GM18870 (cell line): ENCODE results near the gene PADI1.
"Not testable (repeated sequence)": the region's sequence is repeated elsewhere in the genome, so short reads cannot be mapped to it uniquely, and the experiment has no call there.

Experiments used
- ATAC-seq: cut with Tn5 transposase; IDR thresholded peaks from one replicate; pipeline ENCODE4 v1.9.1; 2021; ENCODE audit warnings: moderate library complexity; ENCODE audit not compliant: unreplicated experiment

Gene PADI1

GRCh38 chr1:17239420-17239819, 34.5 kb downstream of the PADI1 start:
- ATAC-seq: no peak

DNA sequence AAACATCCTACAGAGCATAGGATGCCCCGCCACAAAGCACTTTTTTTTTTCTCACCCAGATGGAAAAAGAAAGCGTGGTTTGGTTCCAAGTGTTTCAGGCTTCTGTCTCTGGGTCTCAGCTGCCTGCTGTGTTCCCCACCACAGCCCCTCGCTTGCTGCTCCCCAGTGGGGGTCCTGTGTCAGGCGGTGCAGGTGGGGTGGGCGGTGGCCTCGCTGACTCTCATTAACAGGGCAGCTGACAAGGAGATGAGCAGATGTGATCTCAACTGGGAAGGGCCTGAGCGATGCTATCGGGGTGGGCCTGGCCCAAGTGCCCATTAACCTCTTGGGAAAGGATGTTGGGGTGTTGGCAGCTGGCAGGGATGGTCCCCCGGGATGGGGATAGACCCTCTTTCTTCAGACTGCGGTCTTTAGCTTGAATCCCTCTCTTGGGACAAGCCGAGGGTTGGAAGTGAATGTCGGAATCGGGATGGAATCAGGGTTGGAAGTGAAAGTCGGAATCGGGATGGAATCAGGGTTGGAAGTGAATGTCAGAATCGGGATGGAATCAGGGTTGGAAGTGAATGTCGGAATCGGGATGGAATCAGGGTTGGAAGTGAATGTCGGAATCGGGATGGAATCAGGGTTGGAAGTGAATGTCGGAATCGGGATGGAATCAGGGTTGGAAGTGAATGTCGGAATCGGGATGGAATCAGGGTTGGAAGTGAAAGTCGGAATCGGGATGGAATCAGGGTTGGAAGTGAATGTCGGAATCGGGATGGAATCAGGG, 36.3 kb downstream of the PADI1 start:
- not testable (repeated sequence) for ATAC-seq

- ATAC-seq: not testable (repeated sequence)
These were observed 36.8 kb downstream of the PADI1 start for GRCh38 chr1:17241780-17242074.

- ATAC-seq: no peak
These were observed 38.3 kb downstream of the PADI1 start for GRCh38 chr1:17243274-17243673.

DNA sequence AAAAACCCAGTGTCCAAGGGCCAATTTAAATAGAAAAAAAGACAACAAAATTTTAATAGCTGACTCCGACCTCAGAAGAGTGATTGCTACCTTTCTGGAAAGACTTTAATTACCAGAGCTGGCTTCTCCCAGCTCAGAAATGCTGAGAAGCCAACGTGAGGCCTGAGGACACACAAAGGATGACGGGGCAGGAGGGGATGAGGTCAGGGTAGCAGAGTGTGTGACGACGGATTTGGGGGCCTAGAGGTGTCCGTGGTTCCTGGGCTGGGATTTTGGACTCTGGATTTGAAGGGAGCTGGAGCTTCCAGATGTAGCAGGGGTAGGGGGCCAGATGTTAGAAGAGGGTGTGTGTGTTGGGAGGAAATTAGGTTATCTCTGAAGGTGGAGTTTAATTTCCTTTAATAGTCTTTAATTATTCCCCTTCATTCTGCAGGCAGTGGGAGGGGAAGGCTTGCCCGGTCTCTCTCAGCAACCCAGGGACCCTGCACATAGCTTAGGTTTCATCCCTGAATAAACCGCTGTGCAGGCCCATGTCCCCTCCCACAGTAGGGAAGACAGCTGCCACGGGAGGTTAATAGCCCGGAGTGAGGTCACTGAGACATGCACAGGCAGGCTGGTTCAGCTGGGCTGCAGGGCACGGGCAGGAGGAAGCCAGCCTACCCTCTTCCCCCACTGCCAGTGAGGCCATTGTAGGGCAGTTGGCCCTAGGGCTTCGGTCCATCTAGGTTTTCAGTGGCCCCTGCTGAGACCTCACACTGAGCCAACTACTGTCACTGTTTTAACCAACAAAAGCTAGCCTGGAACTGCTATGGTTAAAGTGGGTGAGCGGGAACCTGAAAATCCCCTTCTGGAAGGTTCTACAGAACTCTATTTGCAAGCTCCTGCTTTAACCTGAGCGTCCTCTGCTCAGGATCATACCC, 40.2 kb downstream of the PADI1 start:
- ATAC-seq: no peak

GRCh38 chr1:17245816-17246325, 40.9 kb downstream of the PADI1 start:
- ATAC-seq: no peak

DNA sequence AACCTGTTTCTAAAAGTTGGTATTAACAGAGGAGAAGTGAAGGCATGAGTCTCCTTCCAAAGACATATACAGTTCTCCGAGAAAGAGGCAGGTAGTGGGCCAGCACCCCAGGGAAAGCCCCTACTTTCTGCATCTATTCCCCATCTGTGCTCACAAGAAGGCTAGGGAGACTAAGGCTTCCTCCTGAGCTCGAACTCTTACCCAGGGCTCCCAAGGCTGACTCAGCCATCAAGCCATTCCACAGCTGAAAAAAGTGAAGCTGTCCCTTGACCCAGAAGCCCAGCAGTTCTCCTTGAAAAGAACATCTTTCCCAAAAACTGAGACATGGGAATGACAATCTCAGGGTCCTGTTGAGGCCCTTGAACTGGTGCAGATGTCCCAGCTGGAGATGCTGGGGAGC, 42.0 kb downstream of the PADI1 start:
- ATAC-seq: no peak

DNA sequence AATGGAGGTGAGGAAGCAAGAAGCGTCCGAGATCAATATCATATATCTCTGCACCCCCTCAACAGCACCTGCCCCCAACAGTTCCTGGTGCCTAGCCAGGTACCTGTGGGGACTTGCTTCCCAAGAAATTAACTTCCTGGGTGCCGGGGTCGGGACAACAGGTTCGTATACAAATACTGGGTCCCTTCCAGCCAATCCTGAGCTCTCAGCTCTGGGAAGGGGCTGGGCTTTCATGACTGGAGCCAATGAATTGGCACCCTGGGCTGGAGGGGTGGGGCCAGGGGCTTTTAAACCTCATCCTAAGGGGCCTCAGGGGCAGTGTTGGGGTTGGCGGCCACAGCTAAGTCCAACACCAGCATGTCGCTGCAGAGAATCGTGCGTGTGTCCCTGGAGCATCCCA, 43.9 kb downstream of the PADI1 start, which contains the start of gene PADI3:
PADI3 (plus strand) TSS at position 318 of the 400 bp plus-strand sequence; CDS start at position 358, 40 bp downstream.
- ATAC-seq: no peak

- no peak for ATAC-seq
These were observed 45.7 kb downstream of the PADI1 start for GRCh38 chr1:17250601-17251000.

DNA sequence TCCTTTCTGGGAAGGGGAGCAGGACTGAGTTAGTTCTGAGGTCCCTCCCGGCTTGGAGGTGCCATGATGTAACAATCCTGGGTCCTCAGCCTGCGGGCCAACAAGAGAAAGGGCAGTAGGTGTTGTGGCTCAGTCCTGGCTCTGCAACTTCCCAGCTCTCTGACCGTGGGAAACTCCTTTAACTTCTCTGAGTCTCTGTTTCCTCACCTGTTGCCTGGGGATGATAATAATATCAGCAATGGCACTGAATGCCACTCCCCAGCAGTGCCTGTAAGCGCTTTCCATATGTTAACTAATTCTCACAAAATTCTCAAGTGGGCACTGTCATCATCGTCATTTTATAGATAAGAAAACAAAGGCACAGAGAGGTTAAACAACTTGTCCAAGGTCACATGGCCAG, 46.3 kb downstream of the PADI1 start:
- ATAC-seq: no peak

DNA sequence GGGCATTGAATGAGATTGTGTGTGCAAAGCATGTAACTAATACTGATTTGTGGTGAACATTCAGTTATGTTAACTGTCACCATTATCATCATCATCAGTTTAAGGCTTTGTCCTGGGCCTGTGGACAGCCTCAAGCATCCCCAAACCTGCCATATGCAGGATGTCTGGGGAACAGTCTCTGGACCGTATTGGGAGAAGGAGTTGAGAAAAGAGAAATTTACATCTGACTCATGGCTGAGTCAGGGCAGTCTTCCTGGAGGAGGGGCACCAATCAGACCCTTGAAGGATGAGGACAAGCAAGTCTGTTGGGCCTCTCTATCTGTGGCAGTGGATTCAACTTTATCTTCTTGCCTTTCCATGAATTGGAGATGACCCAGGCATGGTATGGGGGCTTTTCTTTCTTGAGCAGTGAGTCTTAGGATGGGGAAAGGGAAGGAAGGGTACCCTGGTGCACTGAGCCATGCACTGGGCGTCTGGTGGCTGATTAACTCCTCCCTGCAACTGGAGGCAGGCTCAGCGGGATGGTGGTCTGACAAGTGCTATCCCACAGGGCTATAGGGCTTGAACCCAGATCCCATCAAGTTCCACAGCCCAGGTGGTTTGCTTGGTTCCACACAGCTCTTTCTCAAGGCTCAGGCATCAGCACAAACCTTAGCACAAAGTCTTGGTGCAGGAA, 46.9 kb downstream of the PADI1 start:
- ATAC-seq: no peak

- ATAC-seq: no peak
These were observed 50.4 kb downstream of the PADI1 start for GRCh38 chr1:17255336-17255735.

- no peak for ATAC-seq
These were observed 53.3 kb downstream of the PADI1 start for GRCh38 chr1:17258116-17258757.

DNA sequence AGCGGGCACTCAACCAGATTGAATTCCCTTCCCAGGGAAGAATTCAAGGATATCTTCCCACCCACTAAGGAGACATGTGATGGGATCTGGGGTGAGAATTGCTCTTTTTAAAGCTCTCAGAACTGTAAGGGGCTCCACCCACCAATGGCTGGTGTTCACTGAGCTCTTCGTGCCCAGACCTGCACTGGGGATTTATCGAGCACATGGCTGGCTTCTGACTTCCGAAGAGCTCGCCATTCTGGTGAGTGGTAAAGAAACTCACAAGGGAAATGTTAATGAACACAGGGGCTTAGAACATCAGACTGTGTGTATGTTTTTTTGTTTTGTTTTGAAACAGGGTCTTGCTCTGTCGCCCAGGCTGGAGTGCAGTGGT, 53.8 kb downstream of the PADI1 start:
- ATAC-seq: no peak

- no peak for ATAC-seq
These were observed 54.4 kb downstream of the PADI1 start for GRCh38 chr1:17259233-17259873.

DNA sequence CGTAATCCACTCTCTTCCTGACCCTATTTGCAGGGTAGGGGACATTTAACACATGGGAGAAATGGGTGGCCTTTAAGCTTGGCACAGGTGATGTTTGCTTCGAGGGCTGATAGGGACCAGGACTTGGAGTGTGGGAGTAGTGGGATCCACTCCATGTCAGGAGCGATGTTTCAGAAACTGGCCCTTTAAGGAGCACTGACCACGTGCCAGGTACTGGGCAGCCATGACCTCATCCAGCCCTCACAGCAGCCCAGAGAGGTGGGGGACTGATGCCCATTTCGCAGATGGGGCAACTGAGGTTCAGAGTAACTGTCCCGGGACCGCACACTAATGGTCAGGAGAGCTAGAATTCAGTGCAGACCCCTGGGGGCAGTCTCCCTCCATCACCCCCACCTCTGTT, 55.3 kb downstream of the PADI1 start:
- ATAC-seq: no peak

- ATAC-seq: no peak
These were observed 55.8 kb downstream of the PADI1 start for GRCh38 chr1:17260738-17261137.

DNA sequence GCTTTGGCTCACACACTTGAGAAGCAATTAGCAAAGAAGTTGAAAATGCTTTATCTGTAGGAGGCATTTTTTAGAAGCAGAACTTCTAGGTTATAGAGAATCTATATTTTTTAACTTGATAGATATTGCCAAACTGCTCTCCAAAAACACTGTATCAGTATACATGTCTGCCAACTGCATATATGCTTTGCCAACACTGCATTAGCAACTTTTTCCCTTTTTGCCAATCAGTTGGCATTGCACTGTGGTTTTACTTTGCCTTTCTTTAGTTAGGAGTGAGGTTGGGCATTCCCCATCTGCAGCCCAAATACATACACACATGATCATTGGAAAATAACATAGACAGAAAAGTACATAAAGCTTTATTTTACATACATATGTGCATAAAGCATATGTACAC, 59.0 kb downstream of the PADI1 start:
- no peak for ATAC-seq

- no peak for ATAC-seq
These were observed 59.5 kb downstream of the PADI1 start for GRCh38 chr1:17264470-17264869.

DNA sequence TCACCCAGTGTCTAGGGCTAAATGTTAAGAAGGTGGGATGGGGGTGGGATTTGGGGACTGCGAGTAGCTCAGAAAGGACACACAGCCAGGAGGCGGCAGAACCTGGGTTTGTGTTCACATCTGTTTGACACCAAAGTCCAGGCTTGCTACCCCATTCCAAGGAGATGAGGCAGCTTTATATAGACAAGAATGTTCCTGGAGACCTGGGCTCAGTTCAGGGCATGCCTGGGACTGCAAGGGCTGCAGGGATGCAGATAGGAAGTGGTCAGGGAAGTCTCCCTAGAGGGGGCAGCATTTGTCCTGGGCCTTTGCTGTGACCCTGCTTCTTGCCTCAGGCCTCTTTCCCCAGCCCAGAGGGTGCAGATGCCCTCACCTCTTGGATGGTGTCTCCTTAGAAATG, 60.2 kb downstream of the PADI1 start:
- no peak for ATAC-seq
